Measurements from ENCODE around the gene C1D. TPM values are rescaled to one million over a fixed set of nuclear protein-coding genes. Genes with fewer than 3 reads are reported as not detected.
A peak's percentile ranks its signal among the peaks of the same experiment; 100 is the strongest.

The C1D gene
- total RNA-seq, 1 donor from 2014 or later, result 19.5 TPM

- intact Hi-C loops (cut with DNase I), result no loop called here
- TF ChIP-seq, protein P1, sequence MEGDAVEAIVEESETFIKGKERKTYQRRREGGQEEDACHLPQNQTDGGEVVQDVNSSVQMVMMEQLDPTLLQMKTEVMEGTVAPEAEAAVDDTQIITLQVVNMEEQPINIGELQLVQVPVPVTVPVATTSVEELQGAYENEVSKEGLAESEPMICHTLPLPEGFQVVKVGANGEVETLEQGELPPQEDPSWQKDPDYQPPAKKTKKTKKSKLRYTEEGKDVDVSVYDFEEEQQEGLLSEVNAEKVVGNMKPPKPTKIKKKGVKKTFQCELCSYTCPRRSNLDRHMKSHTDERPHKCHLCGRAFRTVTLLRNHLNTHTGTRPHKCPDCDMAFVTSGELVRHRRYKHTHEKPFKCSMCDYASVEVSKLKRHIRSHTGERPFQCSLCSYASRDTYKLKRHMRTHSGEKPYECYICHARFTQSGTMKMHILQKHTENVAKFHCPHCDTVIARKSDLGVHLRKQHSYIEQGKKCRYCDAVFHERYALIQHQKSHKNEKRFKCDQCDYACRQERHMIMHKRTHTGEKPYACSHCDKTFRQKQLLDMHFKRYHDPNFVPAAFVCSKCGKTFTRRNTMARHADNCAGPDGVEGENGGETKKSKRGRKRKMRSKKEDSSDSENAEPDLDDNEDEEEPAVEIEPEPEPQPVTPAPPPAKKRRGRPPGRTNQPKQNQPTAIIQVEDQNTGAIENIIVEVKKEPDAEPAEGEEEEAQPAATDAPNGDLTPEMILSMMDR (IDR thresholded peaks at IDR 0.05), result no peak
- H3K4me1 ChIP-seq, result no peaks in the 10 kb centered on the region
- ATAC-seq, result no peak
- DNase-seq, result no peak
- no peaks in the 10 kb centered on the region for H3K27me3 ChIP-seq
- H3K9me3 ChIP-seq, result peaks cover 5% of the 10 kb centered on the region
- no peak overlapping the region for H3K27ac ChIP-seq
- no peak overlapping the region for H3K4me3 ChIP-seq
- no peaks in the 10 kb centered on the region for H3K36me3 ChIP-seq
Observed at GRCh38 chr2:68103709-68104055, 40.9 kb upstream of the C1D start.

DNA sequence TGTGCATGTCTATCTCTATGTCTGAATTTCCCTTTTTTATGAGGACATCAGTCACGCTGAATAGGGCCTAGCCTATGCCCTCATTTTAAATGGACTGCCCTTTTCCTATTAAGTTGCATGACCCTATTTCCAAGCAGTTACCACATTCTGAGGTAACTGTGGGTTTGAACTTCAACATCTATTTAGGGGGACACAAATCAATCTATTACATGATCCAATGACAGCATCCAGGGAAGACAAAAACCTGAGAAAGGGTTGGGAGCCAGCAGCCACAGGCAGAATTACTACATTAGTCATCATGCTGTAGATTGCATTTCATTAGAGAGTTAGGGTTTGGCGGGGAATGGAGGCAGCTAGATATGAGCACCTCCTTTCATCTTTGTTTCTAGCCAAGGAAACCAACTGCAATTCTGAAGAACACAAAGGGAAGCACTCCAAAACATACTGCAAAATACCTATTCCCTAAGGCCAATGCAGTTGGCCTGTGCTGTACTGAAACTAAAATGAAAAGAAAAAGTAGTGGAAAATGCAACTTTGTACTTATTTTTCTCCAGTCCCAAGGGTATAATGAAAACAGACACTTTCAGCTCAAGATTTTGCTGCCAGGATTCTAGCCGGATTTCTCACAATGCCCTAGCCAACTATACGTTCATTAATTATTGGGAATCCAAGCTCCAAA lies 40.4 kb upstream of the C1D start:
- DNase-seq, result no peak
- ATAC-seq, result peak; percentile 74

GRCh38 chr2:68100189-68100588 lies 37.4 kb upstream of the C1D start:
- Histone ChIP-seq H3K9me3 (no peaks in the 10 kb centered on the region), H3K4me3 (no peak overlapping the region), H3K36me3 (no peaks in the 10 kb centered on the region), H3K27me3 (no peaks in the 10 kb centered on the region), H3K27ac (no peak overlapping the region), H3K4me1 (no peaks in the 10 kb centered on the region)
- intact Hi-C loops (cut with DNase I), result no loop called here
- DNase-seq (no peak), ATAC-seq (no peak)
- TF ChIP-seq, protein P1 (IDR thresholded peaks at IDR 0.05), result no peak

More for the DNA sequence above, 40.4 kb upstream of the C1D start:
- Histone ChIP-seq H3K9me3 (peaks cover 5% of the 10 kb centered on the region), H3K27ac (no peak overlapping the region), H3K27me3 (no peaks in the 10 kb centered on the region), H3K4me1 (no peaks in the 10 kb centered on the region), H3K36me3 (no peaks in the 10 kb centered on the region), H3K4me3 (no peak overlapping the region)
- TF ChIP-seq, protein P1 (IDR thresholded peaks at IDR 0.05), result no peak
- intact Hi-C loops (cut with DNase I), result no loop called here

GRCh38 chr2:68099260-68099659 lies 36.5 kb upstream of the C1D start:
- intact Hi-C loops (cut with DNase I), result no loop called here
- no peak overlapping the region for H3K4me3 ChIP-seq
- TF ChIP-seq, protein P1 (IDR thresholded peaks at IDR 0.05), result no peak
- no peaks in the 10 kb centered on the region for H3K36me3 ChIP-seq
- H3K27me3 ChIP-seq, result no peaks in the 10 kb centered on the region
- H3K27ac ChIP-seq, result no peak overlapping the region
- H3K9me3 ChIP-seq, result no peaks in the 10 kb centered on the region
- no peaks in the 10 kb centered on the region for H3K4me1 ChIP-seq
- DNase-seq (no peak), ATAC-seq (no peak)

DNA sequence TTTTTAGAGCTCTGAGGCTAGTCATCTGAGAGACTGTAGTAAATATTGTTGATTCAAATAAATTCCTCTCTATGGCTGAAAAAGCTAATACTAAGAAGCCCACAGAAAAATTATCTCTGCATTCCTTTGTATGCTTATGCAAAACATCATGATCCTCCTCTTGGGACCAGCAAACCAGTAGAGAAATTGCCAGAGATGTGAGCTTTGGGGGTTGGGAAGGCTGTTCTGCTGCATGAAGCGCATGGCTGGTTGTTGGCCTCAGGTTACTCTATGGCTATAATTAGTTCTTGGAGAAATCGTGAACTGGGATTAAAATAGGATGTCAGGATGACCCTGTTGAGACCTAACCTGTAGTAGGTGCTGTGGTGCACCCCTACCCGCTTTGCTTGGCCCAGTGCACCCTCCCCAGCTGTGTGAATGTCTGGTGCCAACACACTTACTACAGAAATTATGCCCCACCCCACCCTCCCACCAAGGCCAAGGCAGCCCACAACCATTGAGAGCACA lies 35.5 kb upstream of the C1D start:
- ATAC-seq, result no peak
- Histone ChIP-seq H3K36me3 (no peaks in the 10 kb centered on the region), H3K27me3 (no peaks in the 10 kb centered on the region), H3K9me3 (no peaks in the 10 kb centered on the region), H3K27ac (no peak overlapping the region), H3K4me3 (no peak overlapping the region), H3K4me1 (no peaks in the 10 kb centered on the region)
- TF ChIP-seq, protein P1 (IDR thresholded peaks at IDR 0.05), result no peak
- intact Hi-C loops (cut with DNase I), result no loop called here
- DNase-seq, result no peak

Data from upper lobe of right lung (tissue), 1 donor.